Progenitor cell of endocrine pancreas (in vitro differentiated cells): Measurements from ENCODE around the gene SSH2. TPM values are rescaled to one million over a fixed set of nuclear protein-coding genes. Genes with fewer than 3 reads are reported as not detected.

Experiments
- DNase-seq: peaks from one replicate; pipeline ENCODE4 v3.0.0; 2021; ENCODE audit warnings: low spot score; ENCODE audit not compliant: unreplicated experiment
- H3K27ac Mint-ChIP-seq: 2 replicates; pipeline ENCODE4 v1.8.0; 2021; ENCODE audit warnings: mild to moderate bottlenecking, moderate library complexity, mixed read lengths
- H3K27me3 Mint-ChIP-seq: 2 replicates; pipeline ENCODE4 v1.8.0; 2021; ENCODE audit warnings: mixed read lengths
- H3K36me3 Mint-ChIP-seq: 2 replicates; pipeline ENCODE4 v1.8.0; 2022; ENCODE audit warnings: mixed read lengths; ENCODE audit not compliant: insufficient read depth
- H3K4me1 Mint-ChIP-seq: 2 replicates; pipeline ENCODE4 v1.8.0; 2021; ENCODE audit warnings: low read depth, mixed read lengths
- H3K4me3 Mint-ChIP-seq: 2 replicates; pipeline ENCODE4 v1.8.0; 2021; ENCODE audit warnings: low read depth, mild to moderate bottlenecking, moderate library complexity, mixed read lengths
- H3K9me3 Mint-ChIP-seq: 2 replicates; pipeline ENCODE4 v1.8.0; 2021; ENCODE audit warnings: low read depth, mixed read lengths
- CTCF ChIP-seq: fragments of 200-600 bp; sonication (generic); IDR thresholded peaks from one replicate; pipeline ENCODE4 v1.5.0; 2021; ENCODE audit warnings: antibody characterized with exemption, mild to moderate bottlenecking; ENCODE audit not compliant: unreplicated experiment
- total RNA-seq: library from RNA; stranded (reverse); gene quantifications from 2 replicates; pipeline ENCODE4 v1.2.1, GENCODE V29; 2021

Gene SSH2
- total RNA-seq, 1 donor from 2014 or later, result 20.7 TPM

GRCh38 chr17:29733166-29733565 is 196.9 kb downstream of the SSH2 start:
- Mint-ChIP-seq H3K4me1 (peaks cover 6% of the 10 kb centered on the region), H3K27me3 (no peaks in the 10 kb centered on the region), H3K27ac (no peak overlapping the region), H3K9me3 (peaks cover 10% of the 10 kb centered on the region), H3K4me3 (no peak overlapping the region), H3K36me3 (peaks cover 6% of the 10 kb centered on the region)
- no peak for TF ChIP-seq CTCF
- no peak for DNase-seq

GRCh38 chr17:29732613-29733012 is 197.4 kb downstream of the SSH2 start:
- peaks cover 6% of the 10 kb centered on the region for H3K4me1 Mint-ChIP-seq
- H3K27me3 Mint-ChIP-seq, result no peaks in the 10 kb centered on the region
- no peak for TF ChIP-seq CTCF
- DNase-seq, result no peak
- H3K36me3 Mint-ChIP-seq, result peaks cover 9% of the 10 kb centered on the region
- H3K9me3 Mint-ChIP-seq, result peaks cover 13% of the 10 kb centered on the region
- H3K4me3 Mint-ChIP-seq, result no peak overlapping the region
- H3K27ac Mint-ChIP-seq, result no peak overlapping the region

DNA sequence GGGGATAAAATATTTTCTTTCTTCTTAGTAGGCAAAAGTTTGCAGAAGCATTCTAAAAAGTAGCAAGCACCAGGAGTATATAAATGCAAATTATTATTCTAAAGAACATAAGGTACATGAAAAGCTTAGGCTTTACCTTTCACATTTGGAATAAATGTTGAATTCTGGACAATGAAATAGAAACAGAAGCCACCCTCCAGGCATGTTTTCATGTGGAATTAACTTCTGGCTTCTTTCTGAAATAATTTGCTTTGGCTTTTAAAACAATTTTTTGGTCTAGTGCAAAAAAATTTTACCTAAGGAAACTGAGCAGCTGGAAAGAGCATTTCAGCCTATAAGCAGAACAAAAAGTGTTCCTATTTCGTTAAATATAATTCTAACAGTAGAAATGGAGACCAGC is 197.8 kb downstream of the SSH2 start:
- peaks cover 10% of the 10 kb centered on the region for H3K36me3 Mint-ChIP-seq
- H3K27ac Mint-ChIP-seq, result no peak overlapping the region
- H3K9me3 Mint-ChIP-seq, result peaks cover 15% of the 10 kb centered on the region
- no peak for DNase-seq
- peaks cover 6% of the 10 kb centered on the region for H3K4me1 Mint-ChIP-seq
- no peak for TF ChIP-seq CTCF
- no peaks in the 10 kb centered on the region for H3K27me3 Mint-ChIP-seq
- H3K4me3 Mint-ChIP-seq, result no peak overlapping the region

DNA sequence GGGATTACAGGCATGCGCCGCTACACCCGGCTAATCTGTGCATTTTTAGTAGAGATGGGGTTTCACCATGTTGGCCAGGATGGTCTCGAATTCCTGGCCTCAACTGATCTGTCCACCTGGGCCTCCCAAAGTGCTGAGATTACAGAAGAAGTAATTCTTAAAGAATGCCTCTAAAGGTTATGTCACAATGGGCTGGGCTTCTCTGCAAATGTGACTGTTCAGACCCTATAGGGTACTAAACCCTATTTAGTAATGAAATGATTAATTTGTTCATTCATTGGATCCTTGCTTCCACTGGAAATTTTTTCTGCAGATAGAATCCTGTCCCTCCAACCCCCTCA is 198.5 kb downstream of the SSH2 start:
- no peak for TF ChIP-seq CTCF
- Mint-ChIP-seq H3K4me3 (no peak overlapping the region), H3K27ac (no peak overlapping the region), H3K4me1 (peaks cover 6% of the 10 kb centered on the region), H3K9me3 (peaks cover 15% of the 10 kb centered on the region), H3K27me3 (no peaks in the 10 kb centered on the region), H3K36me3 (peaks cover 10% of the 10 kb centered on the region)
- no peak for DNase-seq

- Mint-ChIP-seq H3K4me3 (no peak overlapping the region), H3K27ac (no peak overlapping the region), H3K27me3 (no peaks in the 10 kb centered on the region), H3K4me1 (peaks cover 2% of the 10 kb centered on the region), H3K36me3 (peaks cover 10% of the 10 kb centered on the region), H3K9me3 (peaks cover 15% of the 10 kb centered on the region)
- DNase-seq, result no peak
- no peak for TF ChIP-seq CTCF
These were observed 201.5 kb downstream of the SSH2 start for GRCh38 chr17:29728490-29728889.
